Osteoblast (primary cell): Measurements from ENCODE around the gene HK3. TPM values are rescaled to one million over a fixed set of nuclear protein-coding genes. Genes with fewer than 3 reads are reported as not detected.

Experiments
- DNase-seq: peaks from one replicate; pipeline ENCODE4 v3.0.0; 2011; ENCODE audit warnings: low spot score, mixed read lengths; ENCODE audit not compliant: insufficient read length; ENCODE audit errors: missing footprints
- H2AFZ ChIP-seq: 2 replicates; pipeline ENCODE4 v1.6.0; 2011; ENCODE audit warnings: mild to moderate bottlenecking, low read length
- H3K27ac ChIP-seq: 2 replicates; pipeline ENCODE4 v1.5.1; 2011; ENCODE audit warnings: mild to moderate bottlenecking, low read depth, low read length, moderate library complexity
- H3K27me3 ChIP-seq: 2 replicates; pipeline ENCODE4 v1.6.0; 2012; ENCODE audit warnings: mild to moderate bottlenecking, control low read depth, inconsistent platforms, low read length, moderate library complexity; ENCODE audit not compliant: insufficient read depth
- H3K36me3 ChIP-seq: 2 replicates; pipeline ENCODE4 v1.5.1; 2011; ENCODE audit warnings: mild to moderate bottlenecking, low read length, control low read depth, moderate library complexity; ENCODE audit not compliant: insufficient read depth
- H3K4me1 ChIP-seq: 2 replicates; pipeline ENCODE4 v1.5.1; 2011; ENCODE audit warnings: mild to moderate bottlenecking, low read length, control low read depth, moderate library complexity; ENCODE audit not compliant: insufficient read depth
- H3K4me2 ChIP-seq: 2 replicates; pipeline ENCODE4 v1.6.0; 2011; ENCODE audit warnings: mild to moderate bottlenecking, low read length; ENCODE audit not compliant: insufficient read depth
- H3K4me3 ChIP-seq: fragments of 200-600 bp; sonication (generic); 3 replicates; pipeline ENCODE4 v1.5.1; 2012; ENCODE audit warnings: mild to moderate bottlenecking, low read length, inconsistent platforms; ENCODE audit not compliant: insufficient read depth
- H3K79me2 ChIP-seq: 2 replicates; pipeline ENCODE4 v1.6.0; 2012; ENCODE audit warnings: mild to moderate bottlenecking, low read length, control low read depth, inconsistent platforms; ENCODE audit not compliant: insufficient read depth
- H3K9me3 ChIP-seq: 2 replicates; pipeline ENCODE4 v1.5.1; 2011; ENCODE audit warnings: low read depth, low read length, control low read depth
- H4K20me1 ChIP-seq: 2 replicates; pipeline ENCODE4 v1.6.0; 2012; ENCODE audit warnings: mild to moderate bottlenecking, low read length, control low read depth; ENCODE audit not compliant: insufficient read depth
- CTCF ChIP-seq: IDR thresholded peaks from 2 replicates; pipeline ENCODE4 v1.5.1; 2011; ENCODE audit warnings: mild to moderate bottlenecking, low read depth, low read length, moderate library complexity; ENCODE audit errors: extremely low read depth
- total RNA-seq: library from RNA; depleted of rRNA; stranded (reverse); fragments of >200 nt; gene quantifications from 2 replicates; pipeline ENCODE4 v1.2.3, GENCODE V29; 2012

The HK3 gene
- total RNA-seq, 1 donor: 1.8 TPM

- Histone ChIP-seq H3K36me3 (no peaks in the 10 kb centered on the region), H3K27ac (no peak overlapping the region), H2AFZ (no peak overlapping the region), H3K4me2 (no peak overlapping the region), H3K79me2 (no peaks in the 10 kb centered on the region), H3K27me3 (peaks cover 32% of the 10 kb centered on the region), H3K4me1 (no peaks in the 10 kb centered on the region), H4K20me1 (no peaks in the 10 kb centered on the region), H3K4me3 (no peak overlapping the region), H3K9me3 (no peaks in the 10 kb centered on the region)
- DNase-seq: no peak
- TF ChIP-seq CTCF: no peak
These were observed 51.3 kb downstream of the HK3 start for GRCh38 chr5:176847726-176848290.

- no peak for TF ChIP-seq CTCF
These were observed 52.0 kb downstream of the HK3 start for GRCh38 chr5:176847148-176847547.

DNA sequence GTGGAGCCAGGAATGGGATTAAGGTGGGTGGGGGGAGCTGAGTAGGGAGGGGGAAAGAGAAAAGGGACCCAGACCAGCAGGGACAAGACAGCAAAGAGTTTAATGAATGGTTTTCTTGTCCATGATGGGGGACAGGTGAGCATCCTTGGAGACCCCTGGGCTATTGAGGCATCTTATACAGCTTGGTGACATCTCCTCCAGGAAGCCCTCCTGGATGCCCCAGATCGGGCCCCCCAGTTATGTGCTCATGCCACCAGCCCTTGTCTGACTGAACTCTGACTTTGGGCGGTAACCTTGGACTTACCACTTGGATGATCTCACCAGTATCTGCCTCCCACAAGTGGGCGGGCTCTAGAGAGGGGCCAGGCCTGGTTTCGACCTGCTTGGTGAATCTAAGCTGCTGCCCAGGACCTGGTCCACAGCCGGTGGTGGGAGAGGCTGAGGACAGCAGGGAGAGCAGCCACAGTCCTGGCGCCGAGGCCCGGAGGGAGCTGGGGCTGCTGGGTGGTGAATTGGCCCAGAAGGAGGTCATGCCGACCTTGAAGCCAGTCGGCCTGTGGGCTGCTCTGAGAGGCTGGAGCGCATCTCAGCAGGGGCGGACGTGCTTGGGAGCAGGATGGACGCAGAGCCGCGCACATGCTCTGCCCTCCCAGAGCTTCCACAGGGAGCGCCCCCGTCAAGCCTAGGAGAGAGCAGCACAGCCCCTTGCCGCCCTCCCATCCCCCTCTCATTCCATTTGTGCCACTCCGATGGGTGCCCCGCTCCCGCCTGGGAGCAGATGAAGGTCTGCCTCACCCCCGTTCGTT, 52.6 kb downstream of the HK3 start:
- no peaks in the 10 kb centered on the region for H3K36me3 ChIP-seq
- no peak for DNase-seq
- no peak for TF ChIP-seq CTCF
- H2AFZ ChIP-seq: no peak overlapping the region
- no peak overlapping the region for H3K27ac ChIP-seq
- no peaks in the 10 kb centered on the region for H4K20me1 ChIP-seq
- no peaks in the 10 kb centered on the region for H3K9me3 ChIP-seq
- no peaks in the 10 kb centered on the region for H3K79me2 ChIP-seq
- no peaks in the 10 kb centered on the region for H3K4me1 ChIP-seq
- no peak overlapping the region for H3K4me2 ChIP-seq
- H3K4me3 ChIP-seq: no peak overlapping the region
- H3K27me3 ChIP-seq: peaks cover 26% of the 10 kb centered on the region

More at GRCh38 chr5:176847148-176847547, 52.0 kb downstream of the HK3 start:
- no peaks in the 10 kb centered on the region for H3K36me3 ChIP-seq
- H2AFZ ChIP-seq: no peak overlapping the region
- no peaks in the 10 kb centered on the region for H4K20me1 ChIP-seq
- H3K79me2 ChIP-seq: no peaks in the 10 kb centered on the region
- H3K4me3 ChIP-seq: no peak overlapping the region
- H3K4me2 ChIP-seq: no peak overlapping the region
- H3K27ac ChIP-seq: no peak overlapping the region
- H3K9me3 ChIP-seq: no peaks in the 10 kb centered on the region
- H3K27me3 ChIP-seq: peaks cover 31% of the 10 kb centered on the region
- DNase-seq: no peak
- H3K4me1 ChIP-seq: no peaks in the 10 kb centered on the region

DNA sequence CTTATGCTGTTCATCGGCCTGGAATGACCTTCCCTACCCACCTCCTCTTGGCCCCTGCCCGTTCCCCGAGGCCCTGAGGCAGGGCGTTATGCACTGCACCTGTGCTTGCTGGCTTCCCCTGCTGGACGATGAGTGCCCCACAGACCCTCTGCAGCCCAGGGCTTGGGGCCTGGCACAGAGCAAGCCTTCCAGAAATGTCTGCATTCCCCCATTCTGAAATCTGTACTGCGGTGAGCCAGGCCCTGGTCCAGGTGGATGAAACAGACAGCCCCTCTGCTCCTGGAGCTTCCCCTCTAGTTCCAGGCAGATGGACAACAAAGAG, 53.8 kb downstream of the HK3 start:
- H3K27ac ChIP-seq: no peak overlapping the region
- no peak for DNase-seq
- H3K4me2 ChIP-seq: no peak overlapping the region
- H4K20me1 ChIP-seq: no peaks in the 10 kb centered on the region
- H3K4me3 ChIP-seq: no peak overlapping the region
- no peaks in the 10 kb centered on the region for H3K79me2 ChIP-seq
- peaks cover 28% of the 10 kb centered on the region for H3K27me3 ChIP-seq
- TF ChIP-seq CTCF: no peak
- no peaks in the 10 kb centered on the region for H3K36me3 ChIP-seq
- H2AFZ ChIP-seq: no peak overlapping the region
- no peaks in the 10 kb centered on the region for H3K4me1 ChIP-seq
- no peaks in the 10 kb centered on the region for H3K9me3 ChIP-seq
